ENCODE measurements around the gene CEACAM1. TPM values are rescaled to one million over a fixed set of nuclear protein-coding genes. Genes with fewer than 3 reads are reported as not detected.

The CEACAM1 gene
- total RNA-seq, 4 donors from 2014 or later = 0.22 to 6.0 (median 2.1) TPM

GRCh38 chr19:42467183-42467760 lies 61.0 kb downstream of the CEACAM1 start:
- TF ChIP-seq, protein P1, sequence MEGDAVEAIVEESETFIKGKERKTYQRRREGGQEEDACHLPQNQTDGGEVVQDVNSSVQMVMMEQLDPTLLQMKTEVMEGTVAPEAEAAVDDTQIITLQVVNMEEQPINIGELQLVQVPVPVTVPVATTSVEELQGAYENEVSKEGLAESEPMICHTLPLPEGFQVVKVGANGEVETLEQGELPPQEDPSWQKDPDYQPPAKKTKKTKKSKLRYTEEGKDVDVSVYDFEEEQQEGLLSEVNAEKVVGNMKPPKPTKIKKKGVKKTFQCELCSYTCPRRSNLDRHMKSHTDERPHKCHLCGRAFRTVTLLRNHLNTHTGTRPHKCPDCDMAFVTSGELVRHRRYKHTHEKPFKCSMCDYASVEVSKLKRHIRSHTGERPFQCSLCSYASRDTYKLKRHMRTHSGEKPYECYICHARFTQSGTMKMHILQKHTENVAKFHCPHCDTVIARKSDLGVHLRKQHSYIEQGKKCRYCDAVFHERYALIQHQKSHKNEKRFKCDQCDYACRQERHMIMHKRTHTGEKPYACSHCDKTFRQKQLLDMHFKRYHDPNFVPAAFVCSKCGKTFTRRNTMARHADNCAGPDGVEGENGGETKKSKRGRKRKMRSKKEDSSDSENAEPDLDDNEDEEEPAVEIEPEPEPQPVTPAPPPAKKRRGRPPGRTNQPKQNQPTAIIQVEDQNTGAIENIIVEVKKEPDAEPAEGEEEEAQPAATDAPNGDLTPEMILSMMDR (IDR thresholded peaks at IDR 0.05; ENCODE audit: low read depth) = no peak

GRCh38 chr19:42466521-42467182 lies 61.6 kb downstream of the CEACAM1 start:
- TF ChIP-seq, protein P1 (IDR thresholded peaks at IDR 0.05; ENCODE audit: low read depth) = no peak

GRCh38 chr19:42465827-42466280 lies 62.4 kb downstream of the CEACAM1 start:
- TF ChIP-seq, protein P1 (IDR thresholded peaks at IDR 0.05; ENCODE audit: low read depth) = no peak

DNA sequence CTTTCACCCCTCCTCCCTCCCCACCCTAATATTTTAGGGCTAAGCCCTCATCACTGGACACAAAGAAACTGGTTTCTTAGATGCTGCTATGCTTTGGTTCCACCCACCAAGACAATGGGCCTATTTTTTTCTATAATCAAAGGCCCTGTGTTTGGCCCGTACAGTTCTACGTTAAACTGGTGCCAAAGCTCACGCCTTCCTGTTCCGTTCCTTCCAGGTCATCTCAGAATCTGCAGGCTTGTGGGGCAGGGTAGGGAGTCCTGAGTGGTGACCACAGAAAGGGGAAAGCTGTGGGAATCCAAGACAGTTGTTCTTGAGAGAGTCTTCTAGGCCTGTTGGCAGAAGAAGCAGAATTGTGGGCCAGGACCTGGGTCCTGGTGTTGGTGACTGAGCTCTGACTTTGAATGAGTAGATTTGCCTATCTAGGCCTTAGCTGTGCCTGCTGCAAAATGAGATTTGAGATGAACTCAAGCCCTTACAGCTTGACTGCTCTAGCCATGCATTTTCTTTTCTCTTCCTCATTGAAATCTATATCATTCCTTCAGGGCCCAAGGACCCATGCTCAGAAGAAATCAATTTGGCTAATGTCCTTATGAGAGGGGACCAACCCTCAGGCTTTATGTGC lies 66.5 kb downstream of the CEACAM1 start:
- TF ChIP-seq, protein P1 (IDR thresholded peaks at IDR 0.05; ENCODE audit: low read depth) = no peak

- TF ChIP-seq, protein P1 (IDR thresholded peaks at IDR 0.05; ENCODE audit: low read depth) = no peak
Observed at GRCh38 chr19:42459926-42460325, 68.4 kb downstream of the CEACAM1 start.

Small RNA genes within 50 kb of the gene (small RNA-seq; reads per million reads assigned to genes)
- gene RNU4-60P = not detected

Other genes with a start within 250 kb of the CEACAM1 start
- under 1 TPM in 1 of 4 donors, not detected in 3; 0.75 TPM for gene PRR19, start 226.3 kb downstream of the CEACAM1 start, total RNA-seq
- 1 to 10 TPM; 2.1 to 9.3 (median 4.7) TPM for gene PAFAH1B3, start 225.9 kb downstream of the CEACAM1 start, total RNA-seq
- gene TMEM145, start 215.2 kb downstream of the CEACAM1 start, total RNA-seq = not detected
- 10 to 100 TPM; 11.9 to 58.8 (median 17.0) TPM for gene MEGF8, start 202.8 kb downstream of the CEACAM1 start, total RNA-seq
- 1 to 10 TPM in 2 of 4 donors, not detected in 2; 3.4 to 7.3 TPM for gene CNFN, start 138.2 kb downstream of the CEACAM1 start, total RNA-seq
- gene LIPE, start 101.1 kb downstream of the CEACAM1 start, total RNA-seq = 1,000 to 10,000 TPM; 1,365 to 4,468 (median 1,601) TPM
- not detected for gene CXCL17, start 85.5 kb downstream of the CEACAM1 start, total RNA-seq
- gene CEACAM8, start 66.4 kb upstream of the CEACAM1 start, total RNA-seq = under 1 TPM in 1 of 4 donors, not detected in 3; 0.98 TPM
- gene PSG3, start 212.0 kb upstream of the CEACAM1 start, total RNA-seq = not detected
- gene PSG8, start 237.2 kb upstream of the CEACAM1 start, total RNA-seq = not detected

All from subcutaneous adipose tissue (tissue), 4 donors.